ENCODE measurements around the gene HCN3. TPM values are rescaled to one million over a fixed set of nuclear protein-coding genes. Genes with fewer than 3 reads are reported as not detected.

HCN3 gene
- total and polyA plus RNA-seq, 2 donors (not counting 1 experiment from before 2014, with no cell fraction given), result 6.2 to 9.2 TPM

DNA sequence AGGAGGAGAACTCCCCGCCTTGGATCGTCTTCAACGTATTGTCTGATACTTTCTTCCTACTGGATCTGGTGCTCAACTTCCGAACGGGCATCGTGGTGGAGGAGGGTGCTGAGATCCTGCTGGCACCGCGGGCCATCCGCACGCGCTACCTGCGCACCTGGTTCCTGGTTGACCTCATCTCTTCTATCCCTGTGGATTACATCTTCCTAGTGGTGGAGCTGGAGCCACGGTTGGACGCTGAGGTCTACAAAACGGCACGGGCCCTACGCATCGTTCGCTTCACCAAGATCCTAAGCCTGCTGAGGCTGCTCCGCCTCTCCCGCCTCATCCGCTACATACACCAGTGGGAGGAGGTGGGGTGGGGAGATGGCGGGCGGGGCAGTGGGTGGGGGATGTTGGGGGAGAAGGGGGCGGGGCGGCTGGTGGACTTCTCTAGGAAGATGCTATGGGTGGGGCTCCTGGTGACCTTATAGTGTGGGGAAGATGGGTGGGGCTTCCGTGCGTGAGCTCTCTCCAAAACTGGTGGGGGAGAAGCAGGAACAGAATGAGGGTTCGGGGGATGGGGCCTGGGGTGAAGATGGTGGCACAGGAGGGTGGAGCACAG is 5.3 kb downstream of the HCN3 start:
- H3K9me3 Mint-ChIP-seq (ENCODE audit: insufficient read depth), result no peaks in the 10 kb centered on the region
- DNase-seq (no peak), ATAC-seq (ENCODE audit: low read depth) (no peak)
- H3K27ac Mint-ChIP-seq, result no peak overlapping the region
- ChIA-PET CTCF (no interaction called here), POLR2A (no interaction called here)
- WGBS (ENCODE audit: insufficient coverage), result 96% methylated on average over 16 of the region's 29 CpGs
- no peak overlapping the region for H3K4me3 ChIP-seq (ENCODE audit: control extremely low read depth in 1 of 5, extremely low read depth in 1 of 5, insufficient read depth in 1 of 5, low read depth in 2 of 5, low read length in 4 of 5)
- H3K4me3 Mint-ChIP-seq, result no peak overlapping the region
- no peak overlapping the region for H3K9ac ChIP-seq (ENCODE audit: low read length)
- intact Hi-C loops (cut with micrococcal nuclease), result no loop called here
- H3K4me1 Mint-ChIP-seq, result peaks cover 8% of the 10 kb centered on the region
- H3K4me1 ChIP-seq (ENCODE audit: control insufficient read depth in 2 of 2, insufficient read depth in 2 of 2, low read length in 2 of 2), result peaks cover 6 to 12% of the 10 kb centered on the region in 2 donors
- no peak overlapping the region for H3K4me2 ChIP-seq (replicated peaks; ENCODE audit: low read depth, low read length, poor library complexity, severe bottlenecking)
- H3K9me3 ChIP-seq (ENCODE audit: control extremely low read depth in 1 of 3, control insufficient read depth in 2 of 3, insufficient read depth in 1 of 3, low read length in 2 of 3), result no peaks in the 10 kb centered on the region
- H4K20me1 ChIP-seq (ENCODE audit: control insufficient read depth, insufficient read depth, low read length, poor library complexity, severe bottlenecking), result no peaks in the 10 kb centered on the region
- H2AFZ ChIP-seq (ENCODE audit: insufficient read depth, low read depth, low read length, poor library complexity, severe bottlenecking), result no peak overlapping the region
- no peaks in the 10 kb centered on the region for H3K27me3 Mint-ChIP-seq
- TF ChIP-seq, protein P1, sequence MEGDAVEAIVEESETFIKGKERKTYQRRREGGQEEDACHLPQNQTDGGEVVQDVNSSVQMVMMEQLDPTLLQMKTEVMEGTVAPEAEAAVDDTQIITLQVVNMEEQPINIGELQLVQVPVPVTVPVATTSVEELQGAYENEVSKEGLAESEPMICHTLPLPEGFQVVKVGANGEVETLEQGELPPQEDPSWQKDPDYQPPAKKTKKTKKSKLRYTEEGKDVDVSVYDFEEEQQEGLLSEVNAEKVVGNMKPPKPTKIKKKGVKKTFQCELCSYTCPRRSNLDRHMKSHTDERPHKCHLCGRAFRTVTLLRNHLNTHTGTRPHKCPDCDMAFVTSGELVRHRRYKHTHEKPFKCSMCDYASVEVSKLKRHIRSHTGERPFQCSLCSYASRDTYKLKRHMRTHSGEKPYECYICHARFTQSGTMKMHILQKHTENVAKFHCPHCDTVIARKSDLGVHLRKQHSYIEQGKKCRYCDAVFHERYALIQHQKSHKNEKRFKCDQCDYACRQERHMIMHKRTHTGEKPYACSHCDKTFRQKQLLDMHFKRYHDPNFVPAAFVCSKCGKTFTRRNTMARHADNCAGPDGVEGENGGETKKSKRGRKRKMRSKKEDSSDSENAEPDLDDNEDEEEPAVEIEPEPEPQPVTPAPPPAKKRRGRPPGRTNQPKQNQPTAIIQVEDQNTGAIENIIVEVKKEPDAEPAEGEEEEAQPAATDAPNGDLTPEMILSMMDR (IDR thresholded peaks at IDR 0.05), result no peak
- no peak for TF ChIP-seq EZH2 (IDR thresholded peaks at IDR 0.05; ENCODE audit: borderline replicate concordance, insufficient read depth, low read depth, low read length, poor library complexity, severe bottlenecking)
- no peak overlapping the region for H3K27ac ChIP-seq (ENCODE audit: low read length in 2 of 2)
- H3K36me3 ChIP-seq (replicated peaks in 1 of 2; ENCODE audit: control extremely low read depth in 1 of 2, control insufficient read depth in 1 of 2, extremely low read depth in 1 of 2, insufficient read depth in 2 of 2, low read length in 1 of 2), result no peaks in the 10 kb centered on the region
- H3K79me2 ChIP-seq (ENCODE audit: control insufficient read depth, insufficient read depth, low read length), result no peaks in the 10 kb centered on the region
- H3K27me3 ChIP-seq (replicated peaks in 1 of 4; ENCODE audit: control extremely low read depth in 1 of 4, control insufficient read depth in 3 of 4, insufficient read depth in 4 of 4, low read length in 3 of 4), result no peaks in the 10 kb centered on the region

DNA sequence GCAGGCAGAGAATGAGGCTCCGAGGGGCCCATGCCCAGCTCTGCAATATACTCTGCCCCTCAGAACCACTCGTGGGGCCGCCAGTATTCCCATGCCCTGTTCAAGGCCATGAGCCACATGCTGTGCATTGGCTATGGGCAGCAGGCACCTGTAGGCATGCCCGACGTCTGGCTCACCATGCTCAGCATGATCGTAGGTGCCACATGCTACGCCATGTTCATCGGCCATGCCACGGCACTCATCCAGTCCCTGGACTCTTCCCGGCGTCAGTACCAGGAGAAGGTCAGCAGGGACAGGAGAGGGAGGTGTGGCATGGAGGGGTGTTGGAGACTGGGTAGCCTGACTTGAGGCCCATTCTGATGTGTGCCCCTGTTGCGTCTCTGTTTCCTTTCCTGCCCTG is 7.2 kb downstream of the HCN3 start:
- Histone ChIP-seq H3K27ac (ENCODE audit: low read length in 2 of 2) (no peak overlapping the region), H3K9ac (ENCODE audit: low read length) (no peak overlapping the region), H3K4me2 (replicated peaks; ENCODE audit: low read depth, low read length, poor library complexity, severe bottlenecking) (no peak overlapping the region), H3K9me3 (ENCODE audit: control extremely low read depth in 1 of 3, control insufficient read depth in 2 of 3, insufficient read depth in 1 of 3, low read length in 2 of 3) (no peaks in the 10 kb centered on the region), H2AFZ (ENCODE audit: insufficient read depth, low read depth, low read length, poor library complexity, severe bottlenecking) (no peak overlapping the region), H3K4me1 (ENCODE audit: control insufficient read depth in 2 of 2, insufficient read depth in 2 of 2, low read length in 2 of 2) (no peaks in the 10 kb centered on the region), H4K20me1 (ENCODE audit: control insufficient read depth, insufficient read depth, low read length, poor library complexity, severe bottlenecking) (no peaks in the 10 kb centered on the region), H3K4me3 (ENCODE audit: control extremely low read depth in 1 of 5, extremely low read depth in 1 of 5, insufficient read depth in 1 of 5, low read depth in 2 of 5, low read length in 4 of 5) (no peak overlapping the region), H3K79me2 (ENCODE audit: control insufficient read depth, insufficient read depth, low read length) (no peaks in the 10 kb centered on the region), H3K27me3 (replicated peaks in 1 of 4; ENCODE audit: control extremely low read depth in 1 of 4, control insufficient read depth in 3 of 4, insufficient read depth in 4 of 4, low read length in 3 of 4) (no peaks in the 10 kb centered on the region), H3K36me3 (replicated peaks in 1 of 2; ENCODE audit: control extremely low read depth in 1 of 2, control insufficient read depth in 1 of 2, extremely low read depth in 1 of 2, insufficient read depth in 2 of 2, low read length in 1 of 2) (no peaks in the 10 kb centered on the region)
- WGBS (ENCODE audit: insufficient coverage), result 96% methylated on average over 12 of the region's 12 CpGs
- DNase-seq, result no peak
- intact Hi-C loops (cut with micrococcal nuclease), result no loop called here
- CTCF ChIA-PET, result no interaction called here
- no peaks in the 10 kb centered on the region for H3K27me3 Mint-ChIP-seq
- H3K4me1 Mint-ChIP-seq, result no peaks in the 10 kb centered on the region
- POLR2A ChIA-PET, result no interaction called here
- TF ChIP-seq EZH2 (IDR thresholded peaks at IDR 0.05; ENCODE audit: borderline replicate concordance, insufficient read depth, low read depth, low read length, poor library complexity, severe bottlenecking), result no peak
- TF ChIP-seq, protein P1 (IDR thresholded peaks at IDR 0.05), result no peak
- ATAC-seq (ENCODE audit: low read depth), result no peak
- no peaks in the 10 kb centered on the region for H3K9me3 Mint-ChIP-seq (ENCODE audit: insufficient read depth)
- no peak overlapping the region for H3K4me3 Mint-ChIP-seq
- no peak overlapping the region for H3K27ac Mint-ChIP-seq
